Measurements from ENCODE around the gene FLOT2.
A peak's percentile ranks its signal among the peaks of the same experiment; 100 is the strongest.

The FLOT2 gene

GRCh38 chr17:28867276-28867675, 30.3 kb downstream of the FLOT2 start:
- no peaks in the 10 kb centered on the region for H3K9me3 Mint-ChIP-seq
- peaks cover 6 to 12% of the 10 kb centered on the region in 2 donors for H3K4me1 Mint-ChIP-seq (ENCODE audit: low read depth in 2 of 2)
- no peak overlapping the region for H3K27ac Mint-ChIP-seq
- no peak overlapping the region for H3K4me3 Mint-ChIP-seq
- ATAC-seq (replicated peaks) (no peak), DNase-seq (no peak)
- H3K36me3 Mint-ChIP-seq (ENCODE audit: insufficient read depth) = peaks cover 4% of the 10 kb centered on the region
- H3K27me3 Mint-ChIP-seq = no peaks in the 10 kb centered on the region

DNA sequence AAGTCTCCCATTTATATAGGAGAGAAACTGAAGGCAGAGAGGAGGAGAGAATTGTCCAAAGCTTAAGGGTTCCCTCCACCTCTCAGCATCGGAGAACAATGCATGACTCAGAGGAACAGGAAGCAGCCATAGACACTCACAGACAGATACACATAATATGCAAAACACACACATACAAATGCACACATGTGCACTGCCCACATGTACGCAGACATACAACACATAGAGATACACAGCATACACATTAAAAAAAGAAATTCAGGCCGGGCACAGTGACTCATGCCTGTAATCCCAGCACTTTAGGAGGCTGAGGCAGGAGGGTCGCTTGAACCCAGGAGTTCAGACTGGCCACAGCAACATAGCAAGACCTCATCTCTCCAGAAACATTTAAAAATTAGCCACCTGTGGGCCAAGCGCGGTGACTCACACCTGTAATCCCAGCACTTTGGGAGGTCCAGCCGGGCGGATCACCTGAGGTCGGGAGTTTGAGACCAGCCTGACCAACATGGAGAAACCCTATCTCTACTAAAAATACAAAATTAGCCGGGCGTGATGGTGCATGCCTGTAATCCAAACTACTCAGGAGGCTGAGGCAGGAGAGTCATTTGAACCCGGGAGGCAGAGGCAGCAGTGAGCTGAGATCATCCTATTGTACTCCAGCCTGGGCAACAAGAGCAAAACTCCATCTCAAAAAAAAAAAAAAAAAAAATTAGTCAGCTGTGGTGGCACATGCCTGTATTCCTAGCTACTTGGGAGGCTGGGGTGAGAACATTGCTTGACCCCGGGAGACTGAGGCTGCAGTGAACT, 31.4 kb downstream of the FLOT2 start:
- Mint-ChIP-seq H3K36me3 (ENCODE audit: insufficient read depth) (peaks cover 6% of the 10 kb centered on the region), H3K4me3 (no peak overlapping the region), H3K4me1 (ENCODE audit: low read depth in 2 of 2) (peaks cover 4 to 5% of the 10 kb centered on the region in 2 donors), H3K27me3 (no peaks in the 10 kb centered on the region), H3K9me3 (no peaks in the 10 kb centered on the region), H3K27ac (no peak overlapping the region)
- DNase-seq (no peak), ATAC-seq (replicated peaks) (peak; percentile 29)

- H3K27ac Mint-ChIP-seq = no peak overlapping the region
- peaks cover 9% of the 10 kb centered on the region for H3K36me3 Mint-ChIP-seq (ENCODE audit: insufficient read depth)
- no peak for ATAC-seq (replicated peaks)
- H3K4me3 Mint-ChIP-seq = no peak overlapping the region
- no peaks in the 10 kb centered on the region for H3K27me3 Mint-ChIP-seq
- no peaks in the 10 kb centered on the region for H3K9me3 Mint-ChIP-seq
- H3K4me1 Mint-ChIP-seq (ENCODE audit: low read depth in 2 of 2) = peaks cover 0 to 2% of the 10 kb centered on the region in 2 donors
- no peak for DNase-seq
Observed at GRCh38 chr17:28864991-28865849, 32.3 kb downstream of the FLOT2 start.

DNA sequence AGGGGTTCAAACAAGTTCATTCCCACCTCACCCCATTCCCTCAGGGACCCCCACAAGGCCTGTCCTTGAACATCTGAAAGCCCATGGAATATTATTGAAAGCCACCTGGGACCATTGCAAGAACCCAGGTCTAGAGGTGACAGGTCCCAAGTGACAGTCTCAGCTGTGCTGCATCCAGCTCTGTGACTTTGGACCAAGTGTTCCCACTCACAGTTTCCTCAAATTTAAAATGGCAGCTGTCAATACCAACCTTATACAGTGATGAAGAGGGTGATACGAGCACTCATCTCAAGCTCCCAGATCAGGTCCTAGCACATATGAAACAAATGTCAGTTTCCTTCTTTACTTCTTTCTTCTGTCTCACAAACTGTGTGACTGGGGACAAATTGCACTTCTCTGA, 33.6 kb downstream of the FLOT2 start:
- DNase-seq (no peak), ATAC-seq (replicated peaks) (no peak)
- Mint-ChIP-seq H3K4me1 (ENCODE audit: low read depth in 2 of 2) (peaks cover 0 to 2% of the 10 kb centered on the region in 2 donors), H3K36me3 (ENCODE audit: insufficient read depth) (peaks cover 22% of the 10 kb centered on the region), H3K27ac (no peak overlapping the region), H3K4me3 (no peak overlapping the region), H3K9me3 (no peaks in the 10 kb centered on the region), H3K27me3 (no peaks in the 10 kb centered on the region)

DNA sequence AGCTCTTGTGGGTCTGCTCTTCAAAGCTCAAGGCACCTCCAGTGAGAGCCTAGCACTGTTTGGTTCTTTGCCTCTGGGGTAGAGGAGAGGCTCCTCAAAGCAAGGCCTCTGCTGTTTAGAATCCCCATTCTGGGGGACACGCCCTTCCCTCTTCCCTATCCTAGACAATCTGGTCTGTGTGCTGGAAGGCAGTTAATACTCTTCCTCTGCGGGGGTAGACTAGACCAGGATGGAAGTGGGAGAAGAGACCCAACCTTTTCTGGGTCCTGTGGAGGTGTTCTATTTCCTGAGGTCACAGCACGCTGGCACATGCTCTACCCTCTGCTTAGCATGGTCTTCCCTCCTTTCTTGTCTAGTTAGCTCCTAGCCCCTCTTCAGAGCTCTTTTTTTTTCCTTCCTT, 35.0 kb downstream of the FLOT2 start:
- Mint-ChIP-seq H3K4me1 (ENCODE audit: low read depth in 2 of 2) (peaks cover 0 to 2% of the 10 kb centered on the region in 2 donors), H3K27me3 (no peaks in the 10 kb centered on the region), H3K4me3 (no peak overlapping the region), H3K27ac (peak overlapping the region in 1 of 2 donors; percentile 10), H3K36me3 (ENCODE audit: insufficient read depth) (peaks cover 34% of the 10 kb centered on the region), H3K9me3 (no peaks in the 10 kb centered on the region)
- ATAC-seq (replicated peaks) = no peak
- DNase-seq = no peak

DNA sequence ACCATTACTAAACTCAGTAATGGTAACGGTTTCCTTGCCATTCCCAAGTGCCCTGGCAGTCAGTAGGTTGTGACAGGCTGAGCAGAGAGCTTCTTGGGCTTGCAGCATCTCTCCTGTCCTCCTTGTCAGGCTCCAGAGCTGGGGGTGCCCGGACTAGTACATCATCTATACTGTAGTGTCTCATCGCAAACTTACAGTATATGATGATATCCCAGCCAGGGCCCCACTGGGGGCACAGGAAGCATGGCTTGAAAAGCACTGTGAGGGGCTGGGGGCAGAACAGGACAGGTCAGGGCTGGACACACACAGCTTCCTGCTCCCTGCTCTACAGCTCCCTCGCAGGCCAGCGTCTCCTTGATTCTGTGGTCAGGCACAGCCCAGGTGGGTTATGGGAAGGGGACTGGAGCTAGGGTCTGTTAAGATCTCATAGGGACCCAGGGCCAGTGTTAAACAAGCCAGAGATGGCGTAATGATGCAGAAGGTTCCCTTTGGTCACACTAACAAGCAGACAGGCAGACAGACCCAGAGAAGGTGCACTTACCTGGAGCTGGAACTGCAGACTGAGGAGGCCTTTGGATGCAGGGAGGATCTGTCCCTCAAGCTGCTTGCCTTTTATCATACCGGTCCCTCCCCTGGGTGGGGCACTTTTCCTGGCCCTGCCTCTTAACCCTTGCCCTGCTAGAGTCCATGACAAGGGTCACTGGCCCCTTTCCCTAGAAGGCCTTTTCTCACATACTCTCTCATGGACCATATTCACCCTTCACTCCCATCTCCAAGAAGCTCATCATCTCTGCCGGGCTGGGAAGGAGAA, 35.9 kb downstream of the FLOT2 start:
- Mint-ChIP-seq H3K36me3 (ENCODE audit: insufficient read depth) (peaks cover 35% of the 10 kb centered on the region), H3K4me1 (ENCODE audit: low read depth in 2 of 2) (peaks cover 0 to 2% of the 10 kb centered on the region in 2 donors), H3K27me3 (no peaks in the 10 kb centered on the region), H3K9me3 (no peaks in the 10 kb centered on the region), H3K4me3 (no peak overlapping the region), H3K27ac (peak overlapping the region; percentile 3 to 68)
- no peak for ATAC-seq (replicated peaks)
- DNase-seq = no peak

- no peak for DNase-seq
Observed at GRCh38 chr17:28860363-28860808, 37.1 kb downstream of the FLOT2 start.

DNA sequence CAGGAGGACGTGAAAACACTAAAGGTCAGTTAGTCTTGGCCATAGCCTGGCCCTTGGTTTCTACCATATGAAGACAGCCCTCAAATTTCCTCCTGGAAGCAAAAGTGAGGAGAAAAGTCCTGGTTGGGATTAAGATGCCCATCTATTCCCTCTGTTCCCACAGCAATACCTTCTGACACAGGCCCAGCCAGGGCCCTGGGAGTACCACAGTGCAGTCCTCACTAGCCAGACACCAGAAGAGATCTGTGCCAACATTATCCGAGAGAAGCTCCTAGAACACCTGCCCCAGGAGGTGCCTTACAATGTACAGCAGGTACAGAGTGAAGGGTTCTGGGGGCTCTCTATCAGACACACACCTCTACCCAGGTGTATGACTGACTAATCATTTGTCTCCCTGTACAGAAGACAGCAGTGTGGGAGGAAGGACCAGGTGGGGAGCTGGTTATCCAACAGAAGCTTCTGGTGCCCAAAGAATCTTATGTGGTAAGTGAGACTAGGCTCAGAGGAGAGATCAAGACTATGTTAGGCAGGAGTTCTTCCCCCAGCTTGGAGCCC, 38.7 kb downstream of the FLOT2 start:
- peaks cover 9 to 12% of the 10 kb centered on the region in 2 donors for H3K4me1 Mint-ChIP-seq (ENCODE audit: low read depth in 2 of 2)
- peaks cover 35% of the 10 kb centered on the region for H3K36me3 Mint-ChIP-seq (ENCODE audit: insufficient read depth)
- ATAC-seq (replicated peaks) = no peak
- no peak overlapping the region for H3K27ac Mint-ChIP-seq
- H3K9me3 Mint-ChIP-seq = no peaks in the 10 kb centered on the region
- DNase-seq = no peak
- no peaks in the 10 kb centered on the region for H3K27me3 Mint-ChIP-seq
- no peak overlapping the region for H3K4me3 Mint-ChIP-seq

More at GRCh38 chr17:28860363-28860808, 37.1 kb downstream of the FLOT2 start:
- Mint-ChIP-seq H3K9me3 (no peaks in the 10 kb centered on the region), H3K27ac (no peak overlapping the region), H3K4me3 (no peak overlapping the region), H3K36me3 (ENCODE audit: insufficient read depth) (peaks cover 35% of the 10 kb centered on the region), H3K4me1 (ENCODE audit: low read depth in 2 of 2) (peaks cover 1 to 4% of the 10 kb centered on the region in 2 donors), H3K27me3 (no peaks in the 10 kb centered on the region)
- ATAC-seq (replicated peaks) = no peak

DNA sequence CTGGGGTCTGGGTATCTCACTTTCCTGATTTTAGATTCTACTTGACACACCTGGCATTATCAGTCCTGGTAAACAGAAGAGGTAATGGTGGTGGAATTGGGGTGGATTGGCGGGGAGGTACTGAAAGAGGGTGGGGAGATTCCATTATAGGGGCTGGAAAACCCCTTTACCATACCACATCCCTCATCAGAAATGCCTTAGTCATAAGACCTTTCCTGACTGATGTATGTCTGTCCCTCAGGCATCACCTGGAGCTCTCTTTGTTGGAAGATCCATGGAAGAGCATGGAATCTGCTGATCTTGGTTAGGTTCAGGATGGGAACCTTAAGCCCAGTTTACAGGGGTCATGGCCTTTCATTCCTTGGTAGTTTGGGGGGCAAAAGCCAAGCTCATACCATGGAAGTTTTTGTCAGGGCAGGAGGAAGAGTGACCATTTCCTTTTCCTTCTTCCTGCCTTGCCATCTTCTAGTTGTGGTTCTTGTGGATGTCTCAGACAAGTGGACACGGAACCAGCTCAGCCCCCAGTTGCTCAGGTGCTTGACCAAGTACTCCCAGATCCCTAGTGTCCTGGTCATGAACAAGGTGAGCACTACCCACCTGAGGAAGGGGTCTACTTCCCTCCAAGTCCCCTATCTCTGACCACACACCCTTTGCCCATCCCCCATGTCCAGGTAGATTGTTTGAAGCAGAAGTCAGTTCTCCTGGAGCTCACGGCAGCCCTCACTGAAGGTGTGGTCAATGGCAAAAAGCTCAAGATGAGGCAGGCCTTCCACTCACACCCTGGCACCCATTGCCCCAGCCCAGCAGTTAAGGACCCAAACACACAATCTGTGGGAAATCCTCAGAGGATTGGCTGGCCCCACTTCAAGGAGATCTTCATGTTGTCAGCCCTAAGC, 39.4 kb downstream of the FLOT2 start:
- H3K27me3 Mint-ChIP-seq = no peaks in the 10 kb centered on the region
- no peak overlapping the region for H3K4me3 Mint-ChIP-seq
- peaks cover 35% of the 10 kb centered on the region for H3K36me3 Mint-ChIP-seq (ENCODE audit: insufficient read depth)
- no peak overlapping the region for H3K27ac Mint-ChIP-seq
- DNase-seq (no peak), ATAC-seq (replicated peaks) (no peak)
- no peaks in the 10 kb centered on the region for H3K9me3 Mint-ChIP-seq
- peaks cover 9 to 12% of the 10 kb centered on the region in 2 donors for H3K4me1 Mint-ChIP-seq (ENCODE audit: low read depth in 2 of 2)

DNA sequence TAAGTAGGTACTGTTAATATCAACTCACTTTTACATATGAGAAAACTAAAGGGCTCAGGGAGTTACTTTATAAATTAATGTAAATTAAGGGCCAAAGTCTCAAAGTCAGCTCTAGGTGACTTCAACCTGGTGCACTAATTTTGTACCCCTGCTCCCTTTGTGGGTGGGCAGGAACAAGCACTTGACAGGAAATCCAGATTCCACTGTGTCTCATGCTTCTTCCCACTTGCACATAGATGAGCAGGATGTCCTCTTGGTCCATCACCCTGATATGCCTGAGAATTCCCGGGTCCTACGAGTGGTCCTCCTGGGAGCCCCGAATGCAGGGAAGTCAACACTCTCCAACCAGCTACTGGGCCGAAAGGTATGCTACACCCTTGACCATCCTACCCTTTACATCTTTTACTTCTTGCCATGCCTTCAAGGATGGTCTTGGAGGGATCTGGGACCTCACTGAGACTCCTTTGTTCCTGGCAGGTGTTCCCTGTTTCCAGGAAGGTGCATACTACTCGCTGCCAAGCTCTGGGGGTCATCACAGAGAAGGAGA, 41.4 kb downstream of the FLOT2 start:
- DNase-seq (no peak), ATAC-seq (replicated peaks) (no peak)
- peak overlapping the region; percentile 86 to 92 for H3K4me3 Mint-ChIP-seq
- no peaks in the 10 kb centered on the region for H3K9me3 Mint-ChIP-seq
- peaks cover 9 to 11% of the 10 kb centered on the region in 2 donors for H3K4me1 Mint-ChIP-seq (ENCODE audit: low read depth in 2 of 2)
- H3K36me3 Mint-ChIP-seq (ENCODE audit: insufficient read depth) = peaks cover 33% of the 10 kb centered on the region
- no peaks in the 10 kb centered on the region for H3K27me3 Mint-ChIP-seq
- peak overlapping the region in 1 of 2 donors; percentile 26 for H3K27ac Mint-ChIP-seq

DNA sequence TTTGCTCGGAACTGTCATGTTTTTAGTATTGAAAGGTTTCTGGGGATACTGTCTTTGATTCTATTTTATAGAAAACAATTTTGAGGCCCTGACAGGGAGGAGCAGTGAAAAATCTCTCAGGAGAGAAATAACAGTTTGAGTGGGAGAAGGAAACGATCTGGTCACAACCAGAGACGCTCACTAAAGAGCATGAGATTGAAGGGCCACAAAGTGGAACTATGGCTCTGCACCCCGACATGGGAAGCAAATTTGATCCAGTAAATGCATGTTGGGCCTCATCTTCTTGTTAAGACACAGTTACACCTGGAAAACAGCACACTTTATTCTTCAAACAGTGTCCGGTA, 42.2 kb downstream of the FLOT2 start:
- peak overlapping the region; percentile 86 to 92 for H3K4me3 Mint-ChIP-seq
- no peaks in the 10 kb centered on the region for H3K27me3 Mint-ChIP-seq
- H3K36me3 Mint-ChIP-seq (ENCODE audit: insufficient read depth) = peaks cover 30% of the 10 kb centered on the region
- no peak for DNase-seq
- ATAC-seq (replicated peaks) = no peak
- H3K9me3 Mint-ChIP-seq = no peaks in the 10 kb centered on the region
- H3K4me1 Mint-ChIP-seq (ENCODE audit: low read depth in 2 of 2) = peaks cover 9 to 11% of the 10 kb centered on the region in 2 donors
- H3K27ac Mint-ChIP-seq = peak overlapping the region; percentile 87 to 93
